ENCODE measurements around the gene MRPL51.
"Not testable (repeated sequence)": the region's sequence is repeated elsewhere in the genome, so short reads cannot be mapped to it uniquely, and the experiment has no call there.

The MRPL51 gene

DNA sequence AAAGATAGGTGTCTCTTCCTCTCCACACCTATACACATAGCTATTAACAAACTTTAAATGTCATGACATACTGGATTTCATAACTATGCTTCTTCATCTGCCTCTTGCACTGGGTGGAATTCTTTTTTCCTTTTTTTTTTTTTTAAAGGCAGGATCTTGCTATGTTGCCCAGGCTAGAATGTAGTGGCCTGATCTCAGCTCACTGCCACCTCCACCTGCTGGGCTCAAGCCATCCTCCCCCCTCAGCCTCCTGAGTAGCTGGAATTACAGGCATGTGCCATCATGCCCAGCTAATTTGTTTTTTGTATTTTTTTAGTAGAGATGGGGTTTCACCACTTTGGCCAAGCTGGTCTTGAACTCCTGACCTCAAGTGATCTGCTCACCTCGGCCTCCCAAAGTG lies 4.8 kb downstream of the MRPL51 start:
- no peak for DNase-seq (ENCODE audit: low read depth)

- no peak for DNase-seq (ENCODE audit: low read depth)
These were observed 14.6 kb downstream of the MRPL51 start for GRCh38 chr12:6478416-6478815.

DNA sequence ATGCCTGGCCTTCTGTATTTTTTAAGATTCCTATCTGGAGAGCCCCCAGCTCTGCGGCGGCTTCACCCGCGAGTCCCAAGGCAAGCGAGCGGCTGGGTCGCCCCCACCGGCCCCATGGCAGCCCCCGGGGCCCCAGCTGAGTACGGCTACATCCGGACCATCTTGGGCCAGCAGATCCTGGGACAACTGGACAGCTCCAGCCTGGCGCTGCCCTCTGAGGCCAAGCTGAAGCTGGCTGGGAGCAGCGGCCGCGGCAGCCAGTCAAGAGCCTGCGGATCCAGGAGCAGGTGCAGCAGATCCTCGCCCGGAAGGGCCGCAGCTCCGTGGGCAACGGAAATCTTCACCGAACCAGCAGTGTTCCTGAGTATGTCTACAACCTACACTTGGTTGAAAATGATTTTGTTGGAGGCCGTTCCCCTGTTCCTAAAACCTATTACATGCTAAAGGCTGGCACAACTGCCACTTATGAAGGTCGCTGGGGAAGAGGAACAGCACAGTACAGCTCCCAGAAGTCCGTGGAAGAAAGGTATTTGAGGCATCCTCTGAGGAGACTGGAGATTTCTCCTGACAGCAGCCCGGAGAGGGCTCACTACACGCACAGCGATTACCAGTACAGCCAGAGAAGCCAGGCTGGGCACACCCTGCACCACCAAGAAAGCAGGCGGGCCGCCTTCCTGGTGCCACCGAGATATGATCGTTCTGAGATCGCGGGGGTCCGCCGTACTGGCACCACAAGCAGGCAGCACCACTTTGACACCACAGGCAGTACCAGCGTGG lies 15.3 kb downstream of the MRPL51 start:
- DNase-seq (ENCODE audit: low read depth): not testable (repeated sequence)

GRCh38 chr12:6476489-6476888 lies 16.6 kb downstream of the MRPL51 start:
- no peak for DNase-seq (ENCODE audit: low read depth)

- not testable (repeated sequence) for DNase-seq (ENCODE audit: low read depth)
These were observed 17.7 kb downstream of the MRPL51 start for GRCh38 chr12:6475233-6475975.

DNA sequence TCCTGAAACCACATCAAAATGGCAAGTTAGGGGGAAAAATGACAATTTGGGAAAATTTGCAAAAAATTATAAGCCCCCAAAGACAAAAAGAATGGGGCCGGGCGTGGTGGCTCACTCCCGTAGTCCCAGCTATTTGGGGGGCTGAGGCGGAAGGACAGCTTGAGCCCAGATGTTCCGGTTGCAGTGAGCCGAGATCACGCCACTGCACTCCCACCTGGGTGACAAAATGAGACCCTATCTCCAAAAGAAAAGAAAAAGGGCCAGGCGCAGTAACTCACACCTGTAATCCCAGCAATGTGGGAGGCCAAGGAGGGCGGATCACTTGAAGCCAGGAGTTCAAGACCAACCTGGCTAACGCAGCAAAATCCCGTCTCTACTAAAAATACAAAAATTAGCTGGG lies 20.6 kb downstream of the MRPL51 start:
- DNase-seq (ENCODE audit: low read depth): no peak

DNA sequence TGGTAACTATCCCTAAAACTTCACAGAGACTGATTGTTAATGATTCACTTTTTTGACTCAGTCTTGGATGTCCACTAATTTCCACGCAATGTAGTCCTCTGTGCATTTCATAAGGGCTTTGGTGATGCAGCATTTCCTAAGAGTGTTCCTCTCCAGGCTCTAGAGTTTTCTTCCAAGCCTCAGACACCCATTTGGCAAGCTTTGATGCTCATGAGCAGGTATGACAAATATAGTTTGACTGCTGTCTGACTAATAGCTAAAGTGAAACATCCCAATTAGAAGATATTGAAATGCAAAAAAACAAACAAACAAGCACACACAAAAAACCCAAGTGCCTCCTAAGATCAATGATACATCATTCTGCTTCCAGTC lies 21.1 kb downstream of the MRPL51 start:
- no peak for DNase-seq (ENCODE audit: low read depth)

GRCh38 chr12:6470375-6471163 lies 22.5 kb downstream of the MRPL51 start, which contains the start of gene VAMP1:
TSS of gene VAMP1 (minus strand) at chr12:6470677. CDS start at chr12:6470531, 146 bp downstream.
- peak; percentile 93 for DNase-seq (ENCODE audit: low read depth)

DNA sequence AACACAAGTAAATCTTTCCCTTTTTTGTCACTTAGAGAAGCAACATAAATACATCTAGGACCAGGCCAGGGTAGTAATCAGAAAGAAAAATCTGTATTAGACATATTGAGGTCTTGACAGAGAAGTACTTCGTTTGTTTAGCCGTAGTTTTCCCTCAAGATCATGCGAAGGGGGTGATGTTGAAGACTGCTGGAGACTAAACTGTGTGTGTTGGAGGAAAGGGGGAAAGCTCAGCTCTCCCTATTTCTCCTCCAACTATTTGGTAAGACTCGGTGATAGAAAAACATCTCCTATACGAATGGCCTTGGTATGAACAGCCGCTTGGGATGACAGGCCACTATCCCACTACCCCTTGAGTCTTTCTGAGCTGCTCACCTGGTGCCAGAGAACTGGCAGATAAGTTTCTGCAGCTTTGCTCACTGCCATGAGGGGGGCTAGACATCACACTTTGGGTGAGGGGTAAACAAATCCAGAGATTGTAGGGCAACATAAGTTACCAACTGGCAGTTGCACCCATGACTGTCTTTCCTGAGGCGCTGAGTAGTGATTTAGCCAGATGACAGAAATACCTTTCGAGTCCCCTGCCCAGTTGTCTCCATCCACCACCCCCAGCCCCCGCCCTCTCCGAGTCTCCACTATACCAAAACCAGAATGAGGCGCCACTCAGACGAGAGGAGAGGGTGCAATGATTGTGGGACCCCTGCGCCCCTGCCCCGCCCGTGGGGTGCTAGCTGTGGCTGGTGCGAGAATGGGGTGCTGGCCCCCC lies 23.3 kb downstream of the MRPL51 start:
- DNase-seq (ENCODE audit: low read depth): no peak

GRCh38 chr12:6469092-6469491 lies 24.0 kb downstream of the MRPL51 start:
- DNase-seq (ENCODE audit: low read depth): no peak

DNA sequence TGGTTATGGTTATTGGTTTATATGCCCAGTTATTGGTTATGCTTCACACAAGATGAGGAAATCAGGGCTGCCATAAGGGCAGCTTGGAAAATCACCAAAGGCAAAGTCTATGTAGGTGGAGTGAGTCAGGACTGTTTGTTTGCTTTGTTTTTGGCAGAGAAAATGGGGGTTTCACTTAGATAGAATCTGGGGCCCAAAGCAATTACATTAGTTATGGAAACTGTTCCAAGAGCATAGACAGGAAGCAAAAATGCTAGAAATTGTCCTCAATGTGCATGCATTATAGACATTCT lies 24.8 kb downstream of the MRPL51 start:
- no peak for DNase-seq (ENCODE audit: low read depth)

GRCh38 chr12:6467571-6468282 lies 25.3 kb downstream of the MRPL51 start:
- not testable (repeated sequence) for DNase-seq (ENCODE audit: low read depth)

- DNase-seq (ENCODE audit: low read depth): not testable (repeated sequence)
These were observed 26.3 kb downstream of the MRPL51 start for GRCh38 chr12:6466751-6467150.

GRCh38 chr12:6466184-6466573 lies 26.9 kb downstream of the MRPL51 start:
- DNase-seq (ENCODE audit: low read depth): no peak

GRCh38 chr12:6465467-6466183 lies 27.4 kb downstream of the MRPL51 start:
- no peak for DNase-seq (ENCODE audit: low read depth)

DNA sequence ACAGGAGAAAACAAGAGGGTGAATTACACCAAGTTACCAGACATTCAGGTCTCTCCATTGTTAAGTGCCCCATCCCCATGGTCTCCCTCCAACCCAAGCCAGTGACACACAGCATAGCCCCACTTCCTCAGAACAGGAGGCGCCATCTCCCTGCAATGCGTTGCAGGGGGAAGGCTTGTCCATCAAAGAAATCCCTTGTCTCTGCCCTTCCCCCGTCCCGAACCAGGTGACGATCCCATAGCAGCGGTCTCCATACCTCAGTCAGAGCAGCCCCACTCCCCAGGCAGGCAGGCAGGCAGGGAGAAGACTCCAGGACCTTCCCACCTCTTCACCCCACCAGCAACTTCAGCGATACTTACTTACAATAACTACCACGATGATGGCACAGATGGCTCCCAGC lies 28.5 kb downstream of the MRPL51 start:
- DNase-seq (ENCODE audit: low read depth): no peak

- no peak for DNase-seq (ENCODE audit: low read depth)
These were observed 29.2 kb downstream of the MRPL51 start for GRCh38 chr12:6463858-6464257.

DNA sequence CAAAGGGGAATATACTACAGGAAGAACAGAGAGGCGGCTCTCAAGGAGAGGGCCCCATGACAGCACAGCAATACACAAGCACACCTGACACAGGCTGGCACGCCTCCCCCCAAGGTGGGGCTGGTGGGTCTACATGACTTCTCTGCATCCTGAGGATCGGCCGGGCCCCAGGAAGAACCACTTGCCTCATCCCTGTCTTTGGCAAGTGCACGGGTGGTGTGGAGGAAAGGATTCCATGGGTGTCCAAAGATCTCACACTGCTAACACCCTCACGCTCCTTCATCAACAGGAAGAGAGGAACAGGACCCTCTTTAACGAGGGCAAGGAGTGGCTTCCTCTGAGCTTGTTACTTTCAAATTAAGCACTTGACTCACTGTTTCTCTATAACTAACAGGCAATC lies 29.8 kb downstream of the MRPL51 start:
- DNase-seq (ENCODE audit: low read depth): no peak

- no peak for DNase-seq (ENCODE audit: low read depth)
These were observed 30.6 kb downstream of the MRPL51 start for GRCh38 chr12:6462234-6462995.

All from stimulated activated CD4-positive, alpha-beta T cell treated with anti-CD3 and anti-CD28 coated beads, Interleukin-2, amount 100 ng/mL, for 4 hours (primary cell).